Urinary bladder (tissue), 4 donors: ENCODE measurements around the gene GATAD2A. TPM values are rescaled to one million over a fixed set of nuclear protein-coding genes. Genes with fewer than 3 reads are reported as not detected.
A peak's percentile ranks its signal among the peaks of the same experiment; 100 is the strongest.

Experiments
- DNase-seq: peaks from one replicate; pipeline ENCODE4 v3.0.0-alpha.2; 2015; ENCODE audit errors: extremely low spot score
- H3K27ac ChIP-seq: one replicate; pipeline ENCODE4 v1.5.1; 2013; ENCODE audit warnings: low read depth, mild to moderate bottlenecking, moderate library complexity
- H3K36me3 ChIP-seq: one replicate; pipeline ENCODE4 v1.6.1; 2013; ENCODE audit warnings: mild to moderate bottlenecking, moderate library complexity; ENCODE audit not compliant: insufficient read depth
- H3K4me1 ChIP-seq: one replicate; pipeline ENCODE4 v1.6.1; 2013; ENCODE audit warnings: mild to moderate bottlenecking, moderate library complexity; ENCODE audit not compliant: insufficient read depth
- H3K4me3 ChIP-seq: one replicate; pipeline ENCODE4 v1.5.1; 2013; ENCODE audit warnings: low read depth, low read length
- WGBS: extraction: QIAGEN DNeasy Blood & Tissue Kit; methylation state at CpG from one replicate; pipeline ENCODE4 v1.1.7; 2013; 5-methylcytosine and 5-hydroxymethylcytosine counted together
- polyA plus RNA-seq: library from polyadenylated mRNA; stranded (reverse); fragments of 200-250 nt; gene quantifications from one replicate; pipeline ENCODE4 v1.2.3, GENCODE V29; 2013
- total RNA-seq: library from RNA; depleted of rRNA; stranded (reverse); fragments of >200 nt; gene quantifications from one replicate; pipeline ENCODE4 v1.2.3, GENCODE V29; 2014
- donor health status: healthy with polysubstance abuse.
- donor health status: healthy.

GATAD2A gene
- total and polyA plus RNA-seq, 2 donors: 15.8 to 22.9 TPM

DNA sequence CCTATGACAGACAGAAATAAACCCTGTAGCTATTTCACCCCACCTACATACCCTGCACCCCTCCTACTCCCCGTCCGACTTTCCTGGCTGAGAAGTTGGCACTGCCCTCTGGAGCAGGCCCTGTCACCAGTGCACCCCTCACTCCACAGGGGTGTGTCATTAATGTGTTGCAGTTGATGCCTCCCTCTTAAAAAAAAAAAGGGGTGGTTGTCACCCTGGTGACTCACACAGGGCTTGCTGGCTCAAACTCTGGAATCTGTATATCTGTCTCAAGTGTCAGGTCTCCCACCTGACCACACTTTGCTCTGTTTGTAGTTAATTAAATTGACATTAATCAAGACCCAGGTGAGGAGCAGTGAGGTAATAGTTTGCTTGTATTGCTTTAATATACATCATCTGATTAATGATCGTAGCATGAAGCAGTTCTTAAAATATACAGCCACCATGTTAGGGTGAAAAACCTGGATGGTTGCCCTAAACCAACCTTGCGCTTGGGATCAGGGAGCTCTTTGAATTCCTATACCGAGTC is 2.0 kb upstream of the GATAD2A start:
- 83% methylated on average over 5 of the region's 5 CpGs for whole genome bisulfite sequencing
- H3K27ac ChIP-seq: no peak overlapping the region
- no peaks in the 10 kb centered on the region for H3K4me1 ChIP-seq

DNA sequence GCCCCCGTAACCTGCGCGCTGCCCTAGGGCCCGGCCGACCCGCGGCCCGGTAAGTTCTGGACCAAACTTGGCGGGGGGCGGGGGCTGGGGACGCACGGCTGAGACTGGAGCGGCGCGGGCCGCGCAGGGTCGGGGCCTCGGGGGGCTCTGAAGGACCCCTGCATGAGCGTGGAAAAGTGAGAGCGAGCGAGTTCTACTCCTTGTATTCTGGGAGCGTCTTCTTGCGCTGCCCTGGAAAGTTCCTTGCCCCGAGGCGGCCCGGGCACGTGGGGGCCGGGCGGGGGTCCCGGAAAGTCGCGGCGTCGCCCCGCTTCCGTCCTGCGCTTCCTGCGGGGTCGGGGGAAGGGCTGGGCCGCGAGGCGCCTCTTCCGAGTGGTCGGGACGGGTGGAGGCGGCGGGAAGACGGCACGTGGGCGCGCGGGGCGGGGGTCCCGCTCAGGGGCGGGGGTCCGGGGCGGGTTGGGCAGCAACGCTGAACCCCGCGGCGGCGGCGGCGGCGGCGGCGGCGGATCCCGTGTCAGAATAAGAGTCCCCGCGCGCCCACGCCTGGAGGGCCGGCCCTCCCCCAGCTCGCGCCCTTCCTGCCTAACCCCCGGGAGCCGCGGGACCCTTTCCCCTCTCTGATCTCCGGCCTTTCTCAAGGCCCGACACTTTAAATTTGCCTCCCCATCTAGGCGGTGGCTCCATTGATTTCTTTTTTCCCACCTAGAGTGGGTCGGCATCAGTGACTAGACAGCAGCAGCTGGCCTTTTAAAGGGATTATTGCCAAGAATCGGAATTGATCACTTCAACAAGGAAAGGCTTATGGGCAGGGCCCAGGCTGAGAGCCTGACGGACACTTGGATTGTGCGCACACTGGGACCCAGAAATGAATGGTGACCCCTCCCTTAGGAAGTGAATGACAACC is 749 bp downstream of the GATAD2A start:
- DNase-seq: no peak
- peak overlapping the region; percentile 98 for H3K4me3 ChIP-seq
- peak overlapping the region; percentile 75 for H3K27ac ChIP-seq
- under 1% methylated on average over 87 of the region's 87 CpGs for WGBS
- no peaks in the 10 kb centered on the region for H3K36me3 ChIP-seq
- no peaks in the 10 kb centered on the region for H3K4me1 ChIP-seq

More for the DNA sequence above, 2.0 kb upstream of the GATAD2A start:
- Histone ChIP-seq H3K4me3 (no peak overlapping the region), H3K36me3 (no peaks in the 10 kb centered on the region)
- DNase-seq: no peak

DNA sequence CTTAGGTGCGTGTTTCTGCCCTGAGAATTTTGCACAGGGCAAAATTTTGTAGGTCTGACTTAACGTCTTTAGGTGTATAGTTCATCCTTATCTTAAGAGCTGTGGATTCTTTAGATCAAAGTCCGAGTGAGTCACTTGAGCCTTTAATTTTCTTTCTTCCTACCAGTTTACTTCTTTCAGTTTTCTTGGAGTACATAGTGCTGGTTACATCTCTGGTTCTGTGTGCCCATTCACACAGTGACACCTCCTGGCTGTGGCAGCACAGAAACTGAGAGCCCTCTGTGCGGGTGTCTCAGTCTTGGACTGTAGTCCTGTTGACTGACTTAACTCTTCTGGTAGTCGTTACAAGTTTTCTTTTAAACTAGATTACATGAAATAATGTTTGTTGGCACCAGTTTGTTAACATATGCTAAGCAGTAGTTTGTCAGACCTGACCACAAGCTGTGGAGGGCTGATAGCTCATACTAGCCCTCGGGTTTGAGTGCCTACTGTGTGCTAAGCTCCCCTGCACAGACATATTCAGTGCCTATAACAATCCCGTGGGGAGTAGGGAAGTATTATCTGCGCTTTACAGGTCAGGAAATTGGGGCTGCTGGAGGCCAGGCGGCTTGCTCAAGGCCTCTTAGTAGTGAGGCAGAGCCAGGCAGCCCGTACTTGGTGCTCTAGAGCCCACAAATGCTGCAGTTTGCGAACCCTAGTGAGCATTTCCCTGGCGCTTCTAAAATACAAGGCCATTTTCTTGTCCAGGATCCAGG is 1.6 kb downstream of the GATAD2A start:
- Histone ChIP-seq H3K36me3 (no peaks in the 10 kb centered on the region), H3K27ac (no peak overlapping the region), H3K4me3 (peak overlapping the region; percentile 98), H3K4me1 (no peaks in the 10 kb centered on the region)
- DNase-seq: no peak
- WGBS: 26% methylated on average over 12 of the region's 12 CpGs

DNA sequence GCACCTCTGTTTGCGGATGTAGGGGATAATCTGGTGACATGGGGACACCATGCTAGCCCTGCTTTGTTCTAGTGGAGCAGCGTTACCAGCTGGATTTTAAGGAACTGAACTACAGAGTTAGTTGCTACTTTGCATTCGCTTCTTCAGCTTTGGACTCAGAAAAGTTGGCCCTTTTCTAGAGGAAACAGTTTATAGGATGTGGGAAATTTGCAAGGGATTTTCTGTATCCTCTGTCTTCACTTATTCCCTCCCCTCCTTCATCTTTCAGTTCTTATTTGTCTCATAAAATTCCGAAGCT is 2.1 kb downstream of the GATAD2A start:
- no peaks in the 10 kb centered on the region for H3K4me1 ChIP-seq
- no peak overlapping the region for H3K27ac ChIP-seq
- 62% methylated on average over 4 of the region's 4 CpGs for WGBS
- H3K4me3 ChIP-seq: no peak overlapping the region
- no peak for DNase-seq
- H3K36me3 ChIP-seq: no peaks in the 10 kb centered on the region

DNA sequence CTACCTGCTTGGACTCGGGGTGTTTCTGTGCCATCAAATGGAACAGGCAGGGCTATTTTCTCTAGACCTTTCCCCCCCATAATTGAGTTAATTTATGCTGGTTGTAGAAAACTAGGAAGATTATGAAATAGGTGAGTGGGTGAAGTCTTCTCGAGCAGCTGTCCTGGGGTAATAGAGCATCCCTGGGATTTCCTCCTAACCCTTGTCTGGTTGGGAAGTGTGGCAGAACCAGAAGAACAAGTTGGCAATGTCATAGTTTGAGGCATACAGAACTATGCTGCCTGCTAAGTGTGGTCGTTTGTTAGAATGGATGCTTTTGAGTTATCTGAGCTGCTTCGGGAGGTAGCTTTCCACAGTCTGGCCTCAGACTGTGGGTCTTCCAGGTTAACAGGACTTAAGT is 3.7 kb downstream of the GATAD2A start:
- Histone ChIP-seq H3K27ac (no peak overlapping the region), H3K4me3 (no peak overlapping the region), H3K36me3 (no peaks in the 10 kb centered on the region), H3K4me1 (no peaks in the 10 kb centered on the region)
- DNase-seq: no peak
- WGBS: 66% methylated on average over 4 of the region's 4 CpGs

DNA sequence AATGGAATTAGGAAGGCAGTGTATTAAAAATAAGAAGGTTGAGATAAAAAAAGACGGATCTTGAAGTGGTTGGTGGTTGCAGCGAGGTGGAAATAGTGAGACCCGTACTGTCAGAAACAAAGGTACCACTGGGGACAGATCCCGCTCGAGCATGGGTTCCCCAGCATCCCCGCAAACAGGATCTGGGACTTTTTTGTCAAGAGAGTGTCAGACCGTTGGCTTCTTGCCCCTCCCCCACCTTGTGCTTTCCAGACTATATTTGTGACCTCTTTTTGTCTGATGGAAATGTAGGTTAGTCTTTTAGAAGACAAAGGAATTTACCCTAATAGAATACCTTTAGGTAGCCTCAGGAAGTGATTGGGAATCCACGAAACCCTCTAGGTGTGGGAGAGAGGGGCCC is 4.2 kb downstream of the GATAD2A start:
- Histone ChIP-seq H3K36me3 (no peaks in the 10 kb centered on the region), H3K4me1 (no peaks in the 10 kb centered on the region)

DNA sequence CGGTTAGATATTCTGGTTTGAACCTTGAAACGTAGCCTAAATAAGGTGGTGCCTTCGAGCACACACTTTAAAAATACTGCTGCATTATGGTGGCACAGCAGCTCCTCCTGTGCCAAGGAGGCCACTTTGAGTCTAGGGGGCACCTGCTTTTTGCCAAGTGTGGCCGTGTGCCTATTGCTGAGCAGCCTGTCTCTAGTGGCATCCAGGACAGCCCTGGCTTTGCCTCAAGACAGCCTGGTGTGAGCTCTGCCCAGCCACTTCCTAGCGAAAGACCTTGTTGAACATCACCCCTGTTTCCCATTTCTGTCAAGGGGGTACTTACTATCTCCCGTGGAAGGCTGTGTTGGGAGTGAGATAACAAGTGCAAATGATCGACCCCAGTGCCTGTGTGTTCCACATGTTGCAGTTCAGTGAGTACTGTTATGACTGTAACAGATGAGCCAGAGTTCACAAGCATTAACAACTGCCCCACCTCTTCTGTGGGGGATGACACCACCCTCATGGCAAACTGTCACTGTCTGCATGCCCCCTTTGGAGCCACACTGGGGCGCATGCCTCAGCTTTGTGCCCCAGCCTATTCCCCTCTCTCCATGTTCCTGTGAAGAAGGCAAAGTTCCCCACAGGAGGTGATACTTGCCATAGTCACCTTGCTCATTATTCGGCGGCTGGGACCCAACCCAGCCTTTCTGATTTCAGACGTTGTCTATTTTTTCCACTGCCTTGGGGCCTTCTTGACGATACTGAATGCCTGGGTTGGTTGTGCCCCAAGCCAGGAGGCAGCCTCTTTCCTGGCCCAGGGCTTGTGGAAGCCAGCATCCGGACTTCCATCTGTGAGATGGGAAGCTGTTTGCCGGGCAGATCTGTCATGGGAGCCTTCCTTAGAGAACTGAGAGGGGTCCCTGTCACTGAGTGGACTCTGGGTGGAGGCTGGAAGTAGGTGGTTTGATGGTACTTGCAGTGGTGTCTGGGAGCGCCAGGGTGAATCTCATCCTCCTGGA is 5.4 kb downstream of the GATAD2A start:
- no peak for DNase-seq
- H3K36me3 ChIP-seq: no peaks in the 10 kb centered on the region
- no peaks in the 10 kb centered on the region for H3K4me1 ChIP-seq
- H3K4me3 ChIP-seq: no peak overlapping the region
- WGBS: 72% methylated on average over 15 of the region's 15 CpGs
- H3K27ac ChIP-seq: no peak overlapping the region

More for the DNA sequence above, 4.2 kb downstream of the GATAD2A start:
- Histone ChIP-seq H3K27ac (no peak overlapping the region), H3K4me3 (no peak overlapping the region)
- WGBS: 81% methylated on average over 8 of the region's 8 CpGs
- no peak for DNase-seq

DNA sequence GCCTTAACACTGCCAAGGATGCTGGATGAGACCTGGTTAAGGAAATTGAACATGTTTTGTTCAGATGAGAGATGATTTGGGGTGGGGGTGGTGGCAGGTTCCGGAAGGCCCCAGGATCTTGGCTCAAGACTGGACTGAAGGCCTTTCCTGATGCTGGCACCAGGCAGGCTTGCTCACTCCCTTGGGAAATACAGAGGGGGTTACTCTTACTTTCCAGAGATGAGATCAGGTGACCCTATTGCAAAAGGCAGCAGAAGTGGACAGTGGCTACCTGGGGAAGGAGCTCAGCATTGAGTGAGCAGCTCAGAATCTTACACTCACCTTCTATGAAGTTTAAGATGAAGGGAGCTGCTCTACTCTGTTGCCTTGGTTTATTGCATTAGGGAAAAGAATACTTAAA is 10.8 kb downstream of the GATAD2A start:
- H3K4me1 ChIP-seq: peaks cover 1% of the 10 kb centered on the region

DNA sequence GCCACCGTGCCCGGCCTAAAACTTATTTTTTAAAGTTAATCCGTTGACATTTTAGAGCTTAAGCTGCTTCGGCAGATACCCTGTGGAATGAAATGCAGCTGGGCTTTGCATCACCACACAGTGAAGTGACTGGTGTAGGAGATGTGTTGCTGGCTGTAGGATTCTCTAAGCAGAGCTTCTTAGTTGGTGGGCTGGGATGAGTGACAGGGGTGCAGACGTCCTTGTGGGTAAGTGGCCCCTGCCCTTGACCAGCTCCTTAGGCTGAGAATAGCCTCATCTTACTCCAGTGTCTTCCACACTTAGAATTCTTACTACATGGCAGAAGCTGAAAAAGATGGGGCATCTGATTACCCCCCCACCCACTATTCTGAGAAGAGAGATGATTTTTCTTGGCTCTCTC is 11.6 kb downstream of the GATAD2A start:
- 45% methylated on average over 5 of the region's 5 CpGs for WGBS
- no peak overlapping the region for H3K27ac ChIP-seq
- peaks cover 1% of the 10 kb centered on the region for H3K4me1 ChIP-seq
- H3K36me3 ChIP-seq: no peaks in the 10 kb centered on the region
- no peak for DNase-seq
- H3K4me3 ChIP-seq: no peak overlapping the region

More for the DNA sequence above, 10.8 kb downstream of the GATAD2A start:
- no peak overlapping the region for H3K4me3 ChIP-seq
- no peak overlapping the region for H3K27ac ChIP-seq
- WGBS: 87% methylated on average over 1 of the region's 1 CpG
- H3K36me3 ChIP-seq: no peaks in the 10 kb centered on the region
- DNase-seq: no peak

DNA sequence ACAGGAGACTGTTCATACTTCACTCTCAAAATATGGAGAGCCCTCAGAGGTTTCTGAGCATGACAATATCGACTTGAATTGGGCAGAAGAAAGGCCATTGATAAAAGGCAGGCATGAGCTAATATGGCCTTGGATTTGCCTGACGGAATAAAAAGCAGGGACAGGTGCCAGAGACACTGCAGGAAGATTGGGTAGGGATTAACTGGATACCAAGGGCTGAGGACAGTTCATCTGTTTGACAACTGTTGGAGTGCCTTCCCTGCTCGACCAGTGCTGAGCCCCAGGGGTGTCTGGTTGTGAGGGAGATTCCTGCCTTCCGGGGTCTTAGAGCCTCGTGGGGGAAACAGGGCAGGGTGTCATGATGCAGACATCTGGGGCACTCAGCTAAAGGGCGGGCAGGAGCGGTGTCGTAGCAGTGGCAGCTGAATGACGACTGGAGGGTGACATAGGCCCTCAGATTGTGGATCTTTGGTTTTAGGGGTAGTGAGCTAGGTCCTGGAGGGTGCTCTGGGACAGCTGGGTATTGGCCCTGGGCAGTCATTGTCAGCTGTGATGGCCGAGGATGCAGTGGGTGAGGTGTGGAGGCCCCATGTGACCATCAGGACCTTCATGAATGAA is 12.3 kb downstream of the GATAD2A start:
- Histone ChIP-seq H3K36me3 (no peaks in the 10 kb centered on the region), H3K4me3 (no peak overlapping the region), H3K4me1 (peaks cover 1% of the 10 kb centered on the region), H3K27ac (no peak overlapping the region)
- DNase-seq: no peak
- 63% methylated on average over 10 of the region's 10 CpGs for WGBS

DNA sequence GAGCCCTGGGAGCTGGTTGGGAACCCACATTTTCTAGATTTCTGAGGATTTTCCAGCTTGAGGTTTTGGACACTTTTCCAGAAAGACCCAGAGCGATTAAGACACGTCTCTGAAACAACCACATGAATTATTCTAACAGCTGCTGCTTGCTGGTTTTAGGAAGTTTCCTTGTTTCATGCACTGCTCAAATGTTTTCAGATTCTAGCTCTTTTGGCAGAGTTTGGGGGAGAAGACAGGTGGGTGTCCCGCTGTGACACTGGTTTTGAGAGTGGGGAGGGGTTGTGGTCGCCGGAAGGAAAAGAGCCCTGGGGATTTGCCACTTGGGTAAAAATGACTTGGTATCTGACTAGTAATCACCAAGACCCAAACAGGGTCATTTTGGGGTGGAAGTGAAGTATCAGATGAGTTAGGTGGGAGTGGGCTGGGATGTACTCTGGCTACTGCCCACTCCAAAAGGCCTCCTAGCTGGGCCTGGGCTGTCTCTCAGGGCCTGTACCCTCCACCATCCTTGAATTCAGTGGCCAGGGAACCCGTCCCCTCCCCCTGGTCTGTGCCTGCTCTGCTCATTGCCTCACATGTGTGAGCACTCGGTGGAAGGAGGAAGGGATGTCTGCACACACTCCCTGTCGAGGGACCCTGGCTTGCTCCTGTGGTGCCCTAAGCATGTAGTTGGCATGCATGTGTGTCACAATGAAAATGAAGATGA is 13.2 kb downstream of the GATAD2A start:
- H3K4me1 ChIP-seq: peaks cover 1% of the 10 kb centered on the region
- WGBS: 63% methylated on average over 8 of the region's 8 CpGs
- H3K27ac ChIP-seq: no peak overlapping the region
- no peak for DNase-seq
- no peaks in the 10 kb centered on the region for H3K36me3 ChIP-seq
- H3K4me3 ChIP-seq: no peak overlapping the region

DNA sequence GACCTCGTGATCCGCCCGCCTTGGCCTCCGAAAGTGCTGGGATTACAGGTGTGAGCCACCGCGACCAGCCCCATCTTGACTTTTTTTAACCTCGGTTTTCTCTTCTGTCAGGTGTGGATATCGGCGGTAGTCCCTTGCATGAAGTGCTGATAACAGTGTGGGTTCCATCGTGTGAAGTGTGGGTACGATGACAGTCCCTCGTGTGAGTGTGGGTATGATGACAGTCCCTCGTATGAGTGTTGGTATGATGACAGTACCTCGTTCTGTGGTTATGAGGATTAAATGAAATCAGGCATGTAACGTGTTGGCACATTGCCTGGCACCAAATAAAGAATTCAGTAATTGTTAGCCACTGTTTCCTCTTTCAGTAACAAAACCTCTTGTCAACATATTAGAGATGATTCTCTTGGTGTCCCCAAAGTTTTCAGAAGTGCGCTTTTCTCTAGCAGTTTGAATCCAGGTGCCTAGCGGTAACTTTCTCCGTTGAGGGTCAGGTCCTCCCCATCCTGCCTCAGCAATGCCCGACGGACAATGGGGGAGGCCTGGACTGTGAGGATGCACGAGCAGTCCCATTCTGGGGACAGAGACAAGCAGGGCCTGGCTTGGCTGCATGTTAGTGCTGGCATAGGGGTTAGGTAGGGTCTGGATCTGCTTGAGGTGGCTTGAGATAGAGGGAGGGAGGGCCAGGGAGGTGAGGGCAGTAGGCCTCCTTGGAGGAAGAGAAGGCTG is 15.3 kb downstream of the GATAD2A start:
- H3K4me1 ChIP-seq: peaks cover 3% of the 10 kb centered on the region
- H3K27ac ChIP-seq: no peak overlapping the region
- H3K36me3 ChIP-seq: no peaks in the 10 kb centered on the region
- H3K4me3 ChIP-seq: no peak overlapping the region
- no peak for DNase-seq
- 84% methylated on average over 21 of the region's 21 CpGs for WGBS
